Osteoblast (primary cell): ENCODE data around the gene DISC1. TPM values are rescaled to one million over a fixed set of nuclear protein-coding genes. Genes with fewer than 3 reads are reported as not detected.

Experiments
- DNase-seq: peaks from one replicate; pipeline ENCODE4 v3.0.0; 2011; ENCODE audit warnings: low spot score, mixed read lengths; ENCODE audit not compliant: insufficient read length; ENCODE audit errors: missing footprints
- H2AFZ ChIP-seq: 2 replicates; pipeline ENCODE4 v1.6.0; 2011; ENCODE audit warnings: mild to moderate bottlenecking, low read length
- H3K27ac ChIP-seq: 2 replicates; pipeline ENCODE4 v1.5.1; 2011; ENCODE audit warnings: mild to moderate bottlenecking, low read depth, low read length, moderate library complexity
- H3K27me3 ChIP-seq: 2 replicates; pipeline ENCODE4 v1.6.0; 2012; ENCODE audit warnings: mild to moderate bottlenecking, control low read depth, inconsistent platforms, low read length, moderate library complexity; ENCODE audit not compliant: insufficient read depth
- H3K36me3 ChIP-seq: 2 replicates; pipeline ENCODE4 v1.5.1; 2011; ENCODE audit warnings: mild to moderate bottlenecking, low read length, control low read depth, moderate library complexity; ENCODE audit not compliant: insufficient read depth
- H3K4me1 ChIP-seq: 2 replicates; pipeline ENCODE4 v1.5.1; 2011; ENCODE audit warnings: mild to moderate bottlenecking, low read length, control low read depth, moderate library complexity; ENCODE audit not compliant: insufficient read depth
- H3K4me2 ChIP-seq: 2 replicates; pipeline ENCODE4 v1.6.0; 2011; ENCODE audit warnings: mild to moderate bottlenecking, low read length; ENCODE audit not compliant: insufficient read depth
- H3K4me3 ChIP-seq: fragments of 200-600 bp; sonication (generic); 3 replicates; pipeline ENCODE4 v1.5.1; 2012; ENCODE audit warnings: mild to moderate bottlenecking, low read length, inconsistent platforms; ENCODE audit not compliant: insufficient read depth
- H3K79me2 ChIP-seq: 2 replicates; pipeline ENCODE4 v1.6.0; 2012; ENCODE audit warnings: mild to moderate bottlenecking, low read length, control low read depth, inconsistent platforms; ENCODE audit not compliant: insufficient read depth
- H3K9me3 ChIP-seq: 2 replicates; pipeline ENCODE4 v1.5.1; 2011; ENCODE audit warnings: low read depth, low read length, control low read depth
- H4K20me1 ChIP-seq: 2 replicates; pipeline ENCODE4 v1.6.0; 2012; ENCODE audit warnings: mild to moderate bottlenecking, low read length, control low read depth; ENCODE audit not compliant: insufficient read depth
- total RNA-seq: library from RNA; depleted of rRNA; stranded (reverse); fragments of >200 nt; gene quantifications from 2 replicates; pipeline ENCODE4 v1.2.3, GENCODE V29; 2012
- TF ChIP-seq, protein P1 (sequence below): IDR thresholded peaks from 2 replicates; pipeline ENCODE4 v1.5.1; 2011; ENCODE audit warnings: mild to moderate bottlenecking, low read depth, low read length, moderate library complexity; ENCODE audit errors: extremely low read depth

DISC1 gene
- total RNA-seq, 1 donor: 11.9 TPM

GRCh38 chr1:231998791-231999190 is 372.2 kb downstream of the DISC1 start:
- TF ChIP-seq, protein P1, sequence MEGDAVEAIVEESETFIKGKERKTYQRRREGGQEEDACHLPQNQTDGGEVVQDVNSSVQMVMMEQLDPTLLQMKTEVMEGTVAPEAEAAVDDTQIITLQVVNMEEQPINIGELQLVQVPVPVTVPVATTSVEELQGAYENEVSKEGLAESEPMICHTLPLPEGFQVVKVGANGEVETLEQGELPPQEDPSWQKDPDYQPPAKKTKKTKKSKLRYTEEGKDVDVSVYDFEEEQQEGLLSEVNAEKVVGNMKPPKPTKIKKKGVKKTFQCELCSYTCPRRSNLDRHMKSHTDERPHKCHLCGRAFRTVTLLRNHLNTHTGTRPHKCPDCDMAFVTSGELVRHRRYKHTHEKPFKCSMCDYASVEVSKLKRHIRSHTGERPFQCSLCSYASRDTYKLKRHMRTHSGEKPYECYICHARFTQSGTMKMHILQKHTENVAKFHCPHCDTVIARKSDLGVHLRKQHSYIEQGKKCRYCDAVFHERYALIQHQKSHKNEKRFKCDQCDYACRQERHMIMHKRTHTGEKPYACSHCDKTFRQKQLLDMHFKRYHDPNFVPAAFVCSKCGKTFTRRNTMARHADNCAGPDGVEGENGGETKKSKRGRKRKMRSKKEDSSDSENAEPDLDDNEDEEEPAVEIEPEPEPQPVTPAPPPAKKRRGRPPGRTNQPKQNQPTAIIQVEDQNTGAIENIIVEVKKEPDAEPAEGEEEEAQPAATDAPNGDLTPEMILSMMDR: no peak
- H3K4me2 ChIP-seq: no peak overlapping the region

DNA sequence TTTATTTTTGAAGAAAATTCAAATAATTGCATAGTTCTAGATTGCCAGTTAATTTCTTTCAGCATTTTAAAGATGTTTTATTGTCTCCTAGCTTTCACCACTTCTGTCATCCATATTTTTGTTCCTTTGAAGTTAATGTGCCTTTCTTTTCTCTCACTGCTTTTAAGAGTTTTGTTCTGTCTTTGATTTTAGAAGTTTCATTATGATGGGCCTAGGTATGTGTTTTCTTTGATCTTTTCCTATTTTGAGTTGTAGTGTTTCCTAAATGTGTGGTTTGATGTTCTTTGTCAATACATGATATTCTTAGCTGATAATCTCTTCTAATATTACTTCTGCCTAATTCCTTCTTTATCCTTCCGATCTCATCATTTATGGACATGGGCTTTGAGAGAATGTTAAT is 378.7 kb downstream of the DISC1 start:
- Histone ChIP-seq H3K4me3 (no peak overlapping the region), H3K4me2 (no peak overlapping the region), H2AFZ (no peak overlapping the region), H4K20me1 (no peaks in the 10 kb centered on the region), H3K79me2 (no peaks in the 10 kb centered on the region), H3K27me3 (no peaks in the 10 kb centered on the region), H3K27ac (no peak overlapping the region), H3K9me3 (no peaks in the 10 kb centered on the region), H3K4me1 (no peaks in the 10 kb centered on the region), H3K36me3 (no peaks in the 10 kb centered on the region)
- TF ChIP-seq, protein P1: no peak
- DNase-seq: no peak

More at GRCh38 chr1:231998791-231999190, 372.2 kb downstream of the DISC1 start:
- no peaks in the 10 kb centered on the region for H3K79me2 ChIP-seq
- H2AFZ ChIP-seq: no peak overlapping the region
- no peaks in the 10 kb centered on the region for H3K36me3 ChIP-seq
- no peak overlapping the region for H3K4me3 ChIP-seq
- no peaks in the 10 kb centered on the region for H3K9me3 ChIP-seq
- no peaks in the 10 kb centered on the region for H3K27me3 ChIP-seq
- H4K20me1 ChIP-seq: no peaks in the 10 kb centered on the region
- no peaks in the 10 kb centered on the region for H3K4me1 ChIP-seq
- DNase-seq: no peak
- H3K27ac ChIP-seq: no peak overlapping the region

- H3K4me3 ChIP-seq: no peak overlapping the region
- H3K79me2 ChIP-seq: no peaks in the 10 kb centered on the region
- H3K27ac ChIP-seq: no peak overlapping the region
- H3K36me3 ChIP-seq: no peaks in the 10 kb centered on the region
- no peak overlapping the region for H2AFZ ChIP-seq
- no peaks in the 10 kb centered on the region for H3K9me3 ChIP-seq
- no peaks in the 10 kb centered on the region for H3K27me3 ChIP-seq
- no peak overlapping the region for H3K4me2 ChIP-seq
- H4K20me1 ChIP-seq: no peaks in the 10 kb centered on the region
- no peaks in the 10 kb centered on the region for H3K4me1 ChIP-seq
- DNase-seq: no peak
- TF ChIP-seq, protein P1: no peak
Observed at GRCh38 chr1:232009741-232010140, 383.2 kb downstream of the DISC1 start.

- Histone ChIP-seq H3K4me1 (no peaks in the 10 kb centered on the region), H3K9me3 (no peaks in the 10 kb centered on the region), H3K4me3 (no peak overlapping the region), H4K20me1 (no peaks in the 10 kb centered on the region), H3K27me3 (no peaks in the 10 kb centered on the region), H2AFZ (no peak overlapping the region), H3K36me3 (no peaks in the 10 kb centered on the region), H3K79me2 (no peaks in the 10 kb centered on the region), H3K27ac (no peak overlapping the region), H3K4me2 (no peak overlapping the region)
- TF ChIP-seq, protein P1: no peak
- no peak for DNase-seq
Observed at GRCh38 chr1:232011961-232012360, 385.4 kb downstream of the DISC1 start.
